Activated T-helper 2 cell treated with anti-CD3 and anti-CD28 coated beads, Interferon-gamma antibody, Interleukin-2, Interleukin-4, amounts not matched to agents 10 μg/mL and 5 μg/mL and 100 μg/mL, durations not matched to agents 14 hours and 24 hours and 36 hours (primary cell): ENCODE data around the gene NEU3. TPM values are rescaled to one million over a fixed set of nuclear protein-coding genes. Genes with fewer than 3 reads are reported as not detected.

ENCODE experiments used
- DNase-seq: peaks from one replicate; pipeline ENCODE4 v3.0.0; 2021; ENCODE audit warnings: low spot score
- H3K27ac Mint-ChIP-seq: one replicate; pipeline ENCODE4 v1.8.0; 2021; ENCODE audit warnings: mixed read lengths
- H3K27me3 Mint-ChIP-seq: one replicate; pipeline ENCODE4 v1.8.0; 2021; ENCODE audit warnings: low read depth, mixed read lengths
- H3K36me3 Mint-ChIP-seq: one replicate; pipeline ENCODE4 v1.8.0; 2021; ENCODE audit warnings: low read depth, mixed read lengths
- H3K4me1 Mint-ChIP-seq: one replicate; pipeline ENCODE4 v1.8.0; 2021; ENCODE audit warnings: low read depth, mixed read lengths
- H3K4me3 Mint-ChIP-seq: one replicate; pipeline ENCODE4 v1.8.0; 2021; ENCODE audit warnings: low read depth, mild to moderate bottlenecking, moderate library complexity, mixed read lengths
- H3K9me3 Mint-ChIP-seq: one replicate; pipeline ENCODE4 v1.8.0; 2021; ENCODE audit warnings: mixed read lengths
- intact Hi-C: fragments of 100-400 bp; cut with micrococcal nuclease; formaldehyde crosslinking; loops from one replicate; pipeline ENCODE4 v1.15.1; 2023
- total RNA-seq: library from RNA; stranded (reverse); gene quantifications from 2 replicates; pipeline ENCODE4 v1.2.3, GENCODE V29; 2022

NEU3 gene, protein sequence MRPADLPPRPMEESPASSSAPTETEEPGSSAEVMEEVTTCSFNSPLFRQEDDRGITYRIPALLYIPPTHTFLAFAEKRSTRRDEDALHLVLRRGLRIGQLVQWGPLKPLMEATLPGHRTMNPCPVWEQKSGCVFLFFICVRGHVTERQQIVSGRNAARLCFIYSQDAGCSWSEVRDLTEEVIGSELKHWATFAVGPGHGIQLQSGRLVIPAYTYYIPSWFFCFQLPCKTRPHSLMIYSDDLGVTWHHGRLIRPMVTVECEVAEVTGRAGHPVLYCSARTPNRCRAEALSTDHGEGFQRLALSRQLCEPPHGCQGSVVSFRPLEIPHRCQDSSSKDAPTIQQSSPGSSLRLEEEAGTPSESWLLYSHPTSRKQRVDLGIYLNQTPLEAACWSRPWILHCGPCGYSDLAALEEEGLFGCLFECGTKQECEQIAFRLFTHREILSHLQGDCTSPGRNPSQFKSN
- total RNA-seq: 16.5 and 16.6 TPM in 2 replicates

DNA sequence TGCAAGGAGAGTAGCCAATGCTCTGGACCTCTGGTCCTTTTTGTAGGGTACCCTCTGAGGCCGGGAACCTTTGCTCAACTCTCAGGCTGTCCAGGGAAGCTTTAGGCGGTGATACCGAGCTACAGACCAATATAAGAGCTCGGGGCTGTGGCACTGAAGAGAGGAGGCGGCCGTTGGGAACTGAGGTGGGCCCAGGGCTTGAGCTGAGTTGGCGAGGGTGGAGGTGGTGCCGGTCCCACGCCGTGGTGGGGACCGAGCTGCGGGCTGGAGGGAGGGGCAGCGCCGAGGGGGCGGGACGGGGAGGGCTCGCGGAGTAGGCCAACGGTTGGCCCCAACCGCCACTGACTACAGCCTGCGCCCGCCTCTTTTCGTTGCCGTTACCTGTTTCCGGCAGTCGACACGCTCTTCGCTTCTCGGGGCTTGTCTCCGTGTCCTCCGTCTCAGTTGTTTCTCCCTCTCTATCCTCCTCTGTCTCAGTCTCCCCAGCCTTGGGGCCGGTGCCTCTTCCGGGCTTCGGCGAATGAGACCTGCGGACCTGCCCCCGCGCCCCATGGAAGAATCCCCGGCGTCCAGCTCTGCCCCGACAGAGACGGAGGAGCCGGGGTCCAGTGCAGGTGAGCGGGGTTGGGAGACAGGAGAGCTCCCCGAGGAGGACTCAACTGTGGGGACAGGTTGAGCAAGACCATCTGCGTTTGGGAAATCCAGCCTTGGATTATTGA is at the start of gene NEU3:
Gene NEU3, plus strand, starts transcription at position 393 of the 719 bp plus-strand sequence. Its CDS starts 128 bp downstream, at position 521.
- Mint-ChIP-seq H3K4me1 (peaks cover 28% of the 10 kb centered on the region), H3K27ac (peak within 1 kb of the TSS; percentile 87), H3K36me3 (peaks cover 13% of the 10 kb centered on the region), H3K4me3 (peak within 1 kb of the TSS; percentile 94), H3K27me3 (no peaks in the 10 kb centered on the region), H3K9me3 (no peaks in the 10 kb centered on the region)
- DNase-seq: peak; percentile 79
- intact Hi-C loops: loop anchor here (1.0 to 2.0 kb wide), 2 partner anchors 39 to 60 kb away; partner anchors contain the start of genes SPCS2 and XRRA1

DNA sequence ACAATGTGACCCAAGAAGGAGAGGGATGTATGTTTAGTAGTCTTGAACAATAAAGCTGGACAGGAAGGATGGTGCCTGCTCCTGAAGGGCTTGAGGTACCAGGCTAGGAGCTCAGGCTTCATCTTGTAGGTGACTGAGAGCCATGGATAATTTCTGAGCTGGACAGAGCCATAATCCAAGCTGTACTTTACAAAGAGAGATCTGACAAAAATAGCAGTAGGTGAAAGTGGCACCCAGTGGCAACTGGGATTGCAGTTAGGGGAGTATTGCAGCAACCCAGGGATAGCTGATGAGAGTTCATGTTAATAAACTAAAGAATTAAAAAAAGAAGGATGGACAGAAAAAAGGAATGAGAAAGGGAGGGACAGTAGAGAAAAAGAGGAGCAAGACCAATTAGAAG is 47.2 kb upstream of the NEU3 start:
- intact Hi-C loops: loop anchor here (10.0 kb wide), 1 partner anchor 547 kb away; the partner anchor contains the start of gene PGM2L1
- Mint-ChIP-seq H3K27me3 (no peaks in the 10 kb centered on the region), H3K4me1 (peaks cover 23% of the 10 kb centered on the region), H3K4me3 (no peak overlapping the region), H3K36me3 (peaks cover 13% of the 10 kb centered on the region), H3K27ac (no peak overlapping the region), H3K9me3 (no peaks in the 10 kb centered on the region)
- DNase-seq: no peak

DNA sequence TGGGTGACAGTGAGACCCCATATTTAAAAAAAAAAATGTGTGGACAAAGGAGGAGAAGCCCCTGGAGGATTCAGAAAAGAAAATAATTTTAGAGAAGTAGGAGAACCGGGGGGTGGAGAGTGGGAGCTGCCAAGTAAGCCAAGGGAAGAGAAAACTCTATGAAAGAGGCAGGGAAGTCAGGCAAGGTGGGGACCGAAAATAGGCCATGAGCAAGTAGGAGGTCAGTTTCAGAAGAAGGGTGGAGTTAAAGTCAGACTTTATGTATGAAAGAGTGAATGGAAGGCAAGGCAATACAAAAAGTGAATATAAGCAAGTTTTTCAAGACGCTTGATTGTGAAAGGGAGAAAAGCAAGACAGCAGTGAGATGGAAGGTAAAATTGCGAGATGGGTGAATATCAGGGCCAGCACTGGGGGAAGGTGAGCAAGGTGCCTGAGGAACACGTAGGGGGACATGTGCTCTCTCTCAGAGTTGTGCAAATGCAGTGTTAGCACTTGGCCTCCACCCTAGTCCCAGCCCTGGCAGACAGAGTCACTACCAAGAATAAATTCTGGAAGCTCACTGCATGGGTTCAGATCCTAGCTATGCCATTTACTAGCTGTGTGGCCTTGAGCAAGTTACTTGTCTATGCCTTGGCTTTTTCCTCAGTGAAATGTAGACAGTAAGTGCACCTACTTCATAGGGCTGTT is 46.5 kb upstream of the NEU3 start:
- H3K27ac Mint-ChIP-seq: peak overlapping the region; percentile 50
- H3K9me3 Mint-ChIP-seq: no peaks in the 10 kb centered on the region
- intact Hi-C loops: loop anchor here (10.0 kb wide), 1 partner anchor 547 kb away; the partner anchor contains the start of gene PGM2L1
- no peak for DNase-seq
- no peaks in the 10 kb centered on the region for H3K27me3 Mint-ChIP-seq
- H3K4me3 Mint-ChIP-seq: no peak overlapping the region
- H3K4me1 Mint-ChIP-seq: peaks cover 23% of the 10 kb centered on the region
- peaks cover 10% of the 10 kb centered on the region for H3K36me3 Mint-ChIP-seq

DNA sequence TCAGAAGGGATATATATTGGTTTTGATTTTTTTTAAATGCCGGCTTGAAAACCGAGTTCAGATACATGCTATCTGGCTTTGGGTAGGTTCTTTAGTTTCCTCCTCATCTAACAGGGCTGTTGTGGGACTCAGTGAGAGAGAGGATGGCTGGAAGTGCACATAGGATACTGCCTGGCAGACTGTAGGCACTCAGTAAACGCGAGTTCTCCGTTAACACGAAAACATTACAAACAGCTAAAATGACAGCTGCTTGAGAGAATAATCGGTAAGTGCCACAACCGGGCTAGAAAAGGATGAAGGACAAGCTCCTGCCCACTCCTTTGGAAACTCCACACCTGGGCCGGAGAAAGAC is 40.2 kb upstream of the NEU3 start:
- H3K36me3 Mint-ChIP-seq: peaks cover 35% of the 10 kb centered on the region
- H3K4me3 Mint-ChIP-seq: peak overlapping the region; percentile 95
- peaks cover 39% of the 10 kb centered on the region for H3K4me1 Mint-ChIP-seq
- DNase-seq: no peak
- H3K27me3 Mint-ChIP-seq: no peaks in the 10 kb centered on the region
- H3K9me3 Mint-ChIP-seq: no peaks in the 10 kb centered on the region
- intact Hi-C loops: loop anchor here (2.0 to 10.0 kb wide), 2 partner anchors 16 to 554 kb away; partner anchors contain the start of gene PGM2L1
- H3K27ac Mint-ChIP-seq: peak overlapping the region; percentile 94

DNA sequence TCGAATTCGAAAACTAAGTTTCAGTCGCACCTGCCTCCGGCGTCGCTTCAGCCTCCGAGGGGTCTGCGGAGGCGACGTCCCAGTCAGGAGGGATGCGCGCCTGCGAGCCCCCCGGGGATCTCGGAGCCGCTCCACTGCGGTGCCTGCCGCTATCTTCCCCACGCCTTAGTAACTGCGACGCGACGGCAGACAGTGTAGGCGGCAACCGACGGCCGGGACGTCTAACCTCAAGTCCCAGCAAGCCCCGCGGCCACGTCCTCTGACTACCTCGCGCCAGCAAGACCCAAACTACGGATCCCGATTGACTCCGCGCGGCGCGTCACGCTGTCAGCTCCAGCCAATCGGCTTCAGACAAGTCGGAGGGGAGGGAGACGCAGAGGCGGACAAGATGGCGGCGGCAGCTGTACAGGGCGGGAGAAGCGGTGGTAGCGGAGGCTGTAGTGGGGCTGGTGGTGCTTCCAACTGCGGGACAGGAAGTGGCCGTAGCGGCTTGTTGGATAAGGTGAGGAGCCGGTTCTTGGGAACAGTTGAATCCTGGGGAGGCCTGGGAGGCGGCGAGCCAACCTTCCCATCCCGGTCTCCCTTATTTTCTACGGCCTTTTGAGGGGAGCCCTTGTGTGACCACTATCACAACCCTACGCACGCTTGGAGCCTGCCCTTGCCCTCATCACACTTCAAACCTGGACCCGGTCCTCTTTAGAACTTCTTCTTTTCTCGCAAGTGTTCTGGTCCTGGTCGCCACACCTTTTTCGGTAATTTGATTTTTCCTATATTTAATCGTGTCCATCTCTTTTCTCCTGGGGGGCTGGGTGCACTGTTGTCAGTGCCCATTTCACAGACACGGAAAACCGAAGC is 39.6 kb upstream of the NEU3 start, which contains the start of the genes SPCS2 and XRRA1:
Gene SPCS2, plus strand, starts transcription at position 369 of the 855 bp plus-strand sequence. Its CDS starts 20 bp downstream, at position 389.
Gene XRRA1, minus strand, starts transcription at position 194 of the 855 bp plus-strand sequence. CDS start 8,213 bp downstream, outside the sequence.
- peak within 1 kb of the TSS; percentile 94 for H3K27ac Mint-ChIP-seq
- peak within 1 kb of the TSS; percentile 95 for H3K4me3 Mint-ChIP-seq
- intact Hi-C loops: loop anchor here (1.0 to 10.0 kb wide), 3 partner anchors 16 to 554 kb away; partner anchors contain the start of genes NEU3 and PGM2L1
- H3K9me3 Mint-ChIP-seq: no peaks in the 10 kb centered on the region
- DNase-seq: peak; percentile 98
- no peaks in the 10 kb centered on the region for H3K27me3 Mint-ChIP-seq
- H3K36me3 Mint-ChIP-seq: peaks cover 39% of the 10 kb centered on the region
- H3K4me1 Mint-ChIP-seq: peaks cover 38% of the 10 kb centered on the region

DNA sequence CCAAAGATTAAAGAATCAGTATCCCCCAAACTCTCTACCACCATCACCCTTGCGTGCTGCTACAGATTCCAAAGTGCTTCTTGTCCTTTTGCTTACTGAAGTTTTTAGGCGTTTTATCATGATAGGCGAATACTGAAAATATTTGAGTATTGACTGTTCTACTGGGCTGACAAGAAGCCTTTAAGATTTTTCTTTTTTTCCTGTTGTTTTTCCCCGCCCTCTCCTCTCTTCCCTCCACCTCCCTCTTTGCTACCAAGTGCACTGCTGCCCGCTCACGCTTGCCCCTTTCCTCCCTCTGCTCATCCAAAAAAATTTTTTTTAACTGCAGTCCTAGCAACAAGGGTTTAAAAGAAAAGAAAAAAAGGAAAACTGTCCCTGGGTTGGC is 39.0 kb upstream of the NEU3 start:
- DNase-seq: no peak
- H3K27ac Mint-ChIP-seq: peak overlapping the region; percentile 94
- no peaks in the 10 kb centered on the region for H3K27me3 Mint-ChIP-seq
- H3K36me3 Mint-ChIP-seq: peaks cover 44% of the 10 kb centered on the region
- intact Hi-C loops: loop anchor here (1.0 to 10.0 kb wide), 3 partner anchors 17 to 555 kb away; partner anchors contain the start of genes NEU3 and PGM2L1
- H3K4me3 Mint-ChIP-seq: peak overlapping the region; percentile 95
- H3K4me1 Mint-ChIP-seq: peaks cover 44% of the 10 kb centered on the region
- H3K9me3 Mint-ChIP-seq: no peaks in the 10 kb centered on the region

DNA sequence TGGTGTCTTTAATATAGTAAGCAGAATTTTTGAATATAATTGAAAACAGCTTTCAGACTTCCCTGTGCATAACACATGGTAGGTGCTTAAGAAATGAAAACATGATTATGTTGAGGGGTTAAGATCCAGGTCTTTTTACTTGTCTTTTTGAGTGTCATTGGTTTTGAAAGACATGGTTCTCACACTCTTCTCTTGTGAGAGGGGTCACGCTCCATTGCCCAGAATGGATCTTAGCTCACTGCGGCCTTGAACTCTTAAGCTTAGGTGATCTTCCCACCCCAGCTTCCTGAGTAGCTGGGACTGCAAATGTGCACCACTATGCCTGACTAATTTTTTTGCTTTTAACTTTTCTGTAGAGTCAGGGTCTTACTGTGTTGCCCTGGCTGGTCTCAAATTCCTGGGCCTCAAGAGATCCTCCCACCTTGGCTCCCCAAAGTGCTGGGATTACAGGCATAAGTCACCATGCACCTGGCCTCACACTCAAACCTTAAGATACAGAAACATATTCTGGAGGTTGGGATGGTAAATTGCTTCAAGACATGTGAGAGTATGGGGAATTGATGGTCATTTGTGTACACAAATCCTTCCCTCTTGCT is 38.3 kb upstream of the NEU3 start:
- peaks cover 50% of the 10 kb centered on the region for H3K36me3 Mint-ChIP-seq
- intact Hi-C loops: no loop called here
- peak overlapping the region; percentile 94 for H3K27ac Mint-ChIP-seq
- DNase-seq: no peak
- no peaks in the 10 kb centered on the region for H3K9me3 Mint-ChIP-seq
- peaks cover 41% of the 10 kb centered on the region for H3K4me1 Mint-ChIP-seq
- H3K4me3 Mint-ChIP-seq: peak overlapping the region; percentile 95
- H3K27me3 Mint-ChIP-seq: no peaks in the 10 kb centered on the region

DNA sequence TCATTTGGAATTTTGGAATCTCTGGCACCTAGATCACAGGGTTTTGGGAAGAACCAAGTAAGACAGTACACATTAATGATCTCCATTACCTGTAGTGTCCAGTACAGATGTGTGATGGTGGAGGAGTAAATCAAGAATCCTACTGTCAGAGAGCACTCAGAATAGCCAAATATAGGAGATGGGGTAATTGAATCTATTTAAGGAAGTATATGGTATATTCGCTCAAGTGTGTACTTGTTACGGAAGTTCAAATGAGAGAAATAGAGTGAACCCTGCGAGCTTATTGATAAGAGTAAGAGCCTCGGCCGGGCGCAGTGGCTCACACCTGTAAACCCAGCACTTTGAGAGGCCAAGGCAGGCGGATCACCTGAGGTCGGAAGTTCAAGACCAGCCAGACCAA is 37.5 kb upstream of the NEU3 start:
- Mint-ChIP-seq H3K36me3 (peaks cover 50% of the 10 kb centered on the region), H3K27me3 (no peaks in the 10 kb centered on the region), H3K4me3 (peak overlapping the region; percentile 95), H3K27ac (peak overlapping the region; percentile 35), H3K4me1 (peaks cover 45% of the 10 kb centered on the region), H3K9me3 (no peaks in the 10 kb centered on the region)
- intact Hi-C loops: no loop called here
- DNase-seq: no peak

DNA sequence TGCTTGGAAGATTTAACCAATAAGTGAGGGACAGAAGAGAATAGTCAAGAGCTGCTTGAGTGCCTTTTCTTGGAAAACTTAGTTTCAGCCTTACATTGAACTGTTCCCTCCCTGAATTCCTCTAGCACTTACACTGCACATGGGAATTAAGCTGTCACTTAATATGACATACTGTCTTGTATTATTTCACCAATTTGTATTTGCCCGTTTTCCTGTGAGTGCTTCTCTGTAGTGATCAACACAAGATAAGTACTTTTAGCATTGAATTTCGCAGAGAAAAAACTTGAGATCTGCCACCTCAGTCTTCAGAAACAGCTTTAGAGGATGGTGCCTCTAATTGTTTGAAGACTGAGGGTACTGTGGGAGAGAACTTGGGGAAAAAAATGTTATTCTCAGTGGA is 36.0 kb upstream of the NEU3 start:
- intact Hi-C loops: no loop called here
- no peak overlapping the region for H3K4me3 Mint-ChIP-seq
- no peaks in the 10 kb centered on the region for H3K27me3 Mint-ChIP-seq
- DNase-seq: no peak
- H3K4me1 Mint-ChIP-seq: peaks cover 50% of the 10 kb centered on the region
- H3K36me3 Mint-ChIP-seq: peaks cover 58% of the 10 kb centered on the region
- H3K9me3 Mint-ChIP-seq: no peaks in the 10 kb centered on the region
- no peak overlapping the region for H3K27ac Mint-ChIP-seq

DNA sequence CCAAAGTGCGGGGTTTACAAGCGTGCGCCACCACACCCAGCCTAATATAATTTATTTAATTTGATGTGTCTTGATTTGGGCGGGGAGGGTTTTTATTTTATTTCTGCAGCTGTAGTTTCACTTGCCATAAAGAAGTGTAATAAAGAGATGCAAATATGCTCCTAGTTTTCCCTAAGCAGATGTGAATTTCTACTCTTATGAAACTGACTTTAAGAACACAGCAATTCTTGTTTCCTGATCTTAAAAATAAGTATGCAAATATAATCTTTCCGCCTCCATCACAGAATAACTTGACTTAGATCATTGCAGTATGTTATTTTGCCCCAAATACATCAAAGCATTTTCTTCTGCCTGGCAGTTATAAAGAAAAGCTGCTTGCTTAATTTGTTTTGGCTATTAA is 35.3 kb upstream of the NEU3 start:
- DNase-seq: no peak
- H3K27me3 Mint-ChIP-seq: no peaks in the 10 kb centered on the region
- H3K4me3 Mint-ChIP-seq: no peak overlapping the region
- no peaks in the 10 kb centered on the region for H3K9me3 Mint-ChIP-seq
- H3K27ac Mint-ChIP-seq: no peak overlapping the region
- H3K4me1 Mint-ChIP-seq: peaks cover 53% of the 10 kb centered on the region
- intact Hi-C loops: no loop called here
- H3K36me3 Mint-ChIP-seq: peaks cover 62% of the 10 kb centered on the region

DNA sequence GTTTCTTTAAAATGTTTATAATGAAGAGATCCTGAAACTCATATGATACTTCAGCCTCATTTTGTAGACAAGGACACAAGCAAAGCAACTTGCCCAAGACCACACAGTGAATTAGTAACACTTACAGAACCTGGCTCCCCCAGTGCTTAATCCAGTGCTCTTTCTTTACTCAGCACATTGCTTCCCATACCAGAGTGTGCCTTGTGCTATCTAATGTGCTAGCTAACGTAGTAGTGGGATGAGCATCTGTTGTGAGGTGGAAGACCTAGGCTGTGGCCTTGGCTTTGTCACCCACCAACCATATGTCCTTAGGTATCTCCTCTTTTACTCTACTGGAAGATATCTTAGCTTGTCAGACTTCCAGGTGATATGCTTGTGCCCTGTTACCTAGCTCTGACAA is 34.5 kb upstream of the NEU3 start:
- peaks cover 64% of the 10 kb centered on the region for H3K36me3 Mint-ChIP-seq

More for the DNA sequence above, 34.5 kb upstream of the NEU3 start:
- Mint-ChIP-seq H3K4me1 (peaks cover 55% of the 10 kb centered on the region), H3K9me3 (no peaks in the 10 kb centered on the region), H3K27ac (no peak overlapping the region), H3K27me3 (no peaks in the 10 kb centered on the region), H3K4me3 (no peak overlapping the region)
- intact Hi-C loops: no loop called here
- DNase-seq: no peak
